HG02852 (cell line): Measurements from ENCODE around the gene RBM44.
A peak's percentile ranks its signal among the peaks of the same experiment; 100 is the strongest.
"Not testable (repeated sequence)": the region's sequence is repeated elsewhere in the genome, so short reads cannot be mapped to it uniquely, and the experiment has no call there.

ENCODE experiments used
- ATAC-seq: cut with Tn5 transposase; IDR thresholded peaks from one replicate; pipeline ENCODE4 v1.9.1; 2021; ENCODE audit warnings: mild to moderate bottlenecking, moderate library complexity; ENCODE audit not compliant: unreplicated experiment

RBM44 gene, protein sequence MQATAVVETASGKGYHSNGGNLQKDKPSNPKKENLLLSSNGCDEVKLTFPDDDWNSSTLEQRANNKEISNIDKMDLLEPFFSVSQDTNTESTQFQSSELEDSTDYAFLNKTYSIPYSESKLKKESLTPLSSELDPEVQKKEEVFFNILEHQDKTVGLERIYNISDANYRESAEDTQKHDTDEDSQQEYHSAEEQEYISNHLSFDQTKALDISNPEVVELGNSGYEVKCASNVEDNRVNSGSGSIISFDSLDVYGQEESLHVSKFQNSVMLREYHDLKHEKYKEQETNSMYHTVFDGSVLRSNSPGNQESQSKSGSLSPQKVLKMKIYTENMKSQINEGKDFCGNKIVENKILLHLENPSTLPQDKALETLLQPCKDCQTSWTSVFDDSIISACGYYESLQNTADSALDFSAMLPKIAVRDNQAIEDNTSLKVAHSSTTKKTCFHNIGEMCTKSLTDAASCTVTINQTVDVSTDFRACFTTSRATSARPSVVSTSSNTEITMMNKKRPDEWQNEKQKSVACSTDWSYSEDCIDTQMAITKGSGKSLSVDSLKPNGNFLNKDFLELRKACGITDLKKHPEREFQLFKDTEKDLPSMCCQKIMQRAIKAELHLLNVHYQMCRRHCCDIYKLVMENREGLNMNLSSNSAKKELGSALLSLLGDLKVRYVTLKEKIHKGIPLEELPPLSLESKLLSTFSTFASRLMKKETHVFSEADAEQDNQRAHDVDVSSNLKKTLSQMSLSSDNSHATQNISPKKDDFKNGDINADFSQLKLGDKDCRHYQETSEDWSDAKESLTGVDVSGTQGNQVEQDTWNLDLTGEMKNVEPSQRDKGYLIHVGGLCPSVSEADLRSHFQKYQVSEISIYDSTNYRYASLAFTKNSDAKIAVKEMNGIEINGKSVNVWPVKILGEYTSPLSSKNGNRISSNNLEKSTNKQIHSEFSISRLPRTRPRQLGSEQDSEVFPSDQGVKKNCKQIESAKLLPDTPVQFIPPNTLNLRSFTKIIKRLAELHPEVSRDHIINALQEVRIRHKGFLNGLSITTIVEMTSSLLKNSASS

DNA sequence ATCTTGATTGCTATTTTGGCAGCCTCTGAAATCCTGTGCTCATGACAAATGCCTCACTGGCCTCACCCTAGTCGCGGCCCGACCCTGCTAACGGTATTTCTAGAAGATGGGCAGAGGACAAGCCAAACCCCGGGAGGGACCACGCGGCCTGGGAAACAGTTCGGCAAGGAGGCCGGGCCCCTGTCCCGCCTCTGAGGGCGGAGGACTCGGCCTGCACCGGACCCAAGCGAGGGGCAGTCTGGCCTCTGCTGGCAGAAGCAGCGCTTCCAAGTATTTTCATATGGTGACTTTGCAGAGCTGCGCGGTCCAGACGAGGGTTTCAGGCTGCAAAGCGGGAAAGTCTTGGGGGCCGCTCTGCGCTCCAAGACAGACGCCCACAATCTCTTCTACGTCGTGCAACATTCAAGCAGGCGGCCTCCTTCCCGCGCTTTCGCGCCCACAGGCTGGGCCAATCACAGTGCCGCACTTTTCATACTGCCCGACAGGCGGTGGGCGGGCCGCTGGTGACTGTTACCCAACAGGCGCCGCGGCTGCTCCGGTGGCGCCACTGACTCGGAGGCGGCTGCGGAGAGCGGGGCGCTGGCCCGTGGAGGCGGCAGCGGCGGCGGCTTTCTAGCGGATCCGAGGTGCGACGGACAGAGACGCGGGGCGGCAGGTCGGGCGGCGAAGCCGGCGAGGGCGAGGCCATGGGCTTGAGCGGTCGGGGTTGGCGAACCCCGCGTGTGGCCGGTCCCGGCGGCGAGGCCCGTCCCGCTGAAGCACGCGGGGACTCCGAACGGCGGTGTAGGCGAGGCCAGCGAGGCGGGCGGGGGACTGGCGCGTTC is at the start of gene RBM44:
TSS of gene RBM44 (plus strand) at position 544 of the 824 bp plus-strand sequence. CDS start 14,831 bp downstream, outside the sequence.
- no peak for ATAC-seq

DNA sequence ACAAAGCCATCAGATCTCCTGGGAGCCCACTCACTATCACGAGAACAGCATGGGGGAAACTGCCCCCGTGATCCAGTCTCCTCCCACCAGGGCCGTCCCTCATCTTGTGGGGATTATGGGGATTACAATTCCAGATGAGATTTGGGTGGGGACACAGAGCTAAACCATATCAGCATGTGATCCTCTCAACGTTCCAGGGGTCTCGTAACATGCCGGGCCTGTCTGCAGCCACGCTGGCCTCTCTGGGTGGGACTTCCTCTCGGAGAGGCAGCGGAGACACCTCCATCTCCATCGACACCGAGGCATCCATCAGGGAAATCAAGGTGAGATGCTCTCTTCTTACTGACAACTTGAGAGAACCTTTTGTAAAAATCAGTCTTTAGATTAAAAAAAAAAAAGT is 49.6 kb upstream of the RBM44 start:
- ATAC-seq: no peak

DNA sequence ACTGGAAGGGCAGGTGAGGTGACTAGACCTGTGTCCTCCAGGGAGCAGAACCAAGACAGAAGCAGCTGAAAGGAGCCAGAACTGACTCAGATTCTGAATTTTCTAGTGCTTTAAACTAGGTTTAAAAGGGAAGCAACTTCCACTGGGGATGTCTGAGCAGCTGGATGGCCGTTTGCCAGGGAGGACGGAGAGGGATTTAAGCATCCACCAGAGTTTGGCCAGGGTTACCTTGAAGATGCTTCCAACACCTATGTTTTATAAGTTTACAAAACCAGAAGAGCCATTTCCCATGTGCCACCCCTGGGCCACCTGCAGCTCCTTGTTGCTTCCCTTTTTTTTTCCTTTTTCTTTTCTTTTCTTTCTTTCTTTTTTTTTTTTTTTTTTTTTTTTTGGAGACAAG is 48.6 kb upstream of the RBM44 start:
- no peak for ATAC-seq

DNA sequence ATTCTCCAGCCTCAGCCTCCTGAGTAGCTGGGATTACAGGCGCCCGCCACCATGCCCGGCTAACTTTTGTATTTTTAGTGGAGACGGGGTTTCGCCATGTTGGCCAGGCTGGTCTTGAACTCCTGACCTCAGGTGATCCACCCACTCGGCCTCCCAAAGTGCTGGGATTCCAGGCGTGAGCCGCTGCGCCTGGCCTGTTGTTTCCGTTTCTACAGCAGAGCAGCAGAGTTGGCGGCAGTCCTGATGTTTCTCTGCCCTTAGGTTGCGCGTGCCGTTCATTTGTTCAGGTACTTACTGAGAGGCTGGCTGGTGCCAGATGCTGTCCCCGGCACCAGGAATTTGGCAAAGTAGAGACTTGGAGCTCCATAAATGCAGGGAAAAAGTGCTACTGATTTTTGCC is 48.1 kb upstream of the RBM44 start:
- not testable (repeated sequence) for ATAC-seq

DNA sequence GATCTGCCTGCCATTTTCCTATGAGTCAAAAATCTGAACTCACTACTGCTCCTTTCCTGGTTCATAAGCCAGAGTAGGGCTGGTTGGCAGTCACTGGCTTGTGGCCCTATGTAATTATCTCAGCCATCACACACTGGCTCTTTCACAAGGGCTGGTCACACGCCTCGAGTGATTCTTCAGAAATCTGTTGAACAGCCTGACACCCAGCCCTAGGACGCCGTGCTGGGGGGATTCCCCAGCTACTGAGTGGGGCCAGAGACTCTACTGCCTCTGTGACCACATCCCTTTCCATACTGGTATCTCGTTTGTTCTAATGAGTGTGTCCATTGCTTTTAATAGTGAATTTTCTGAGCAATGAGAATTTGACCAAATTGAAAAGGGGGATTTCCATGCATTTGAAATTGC is 45.8 kb upstream of the RBM44 start:
- ATAC-seq: peak; percentile 98

DNA sequence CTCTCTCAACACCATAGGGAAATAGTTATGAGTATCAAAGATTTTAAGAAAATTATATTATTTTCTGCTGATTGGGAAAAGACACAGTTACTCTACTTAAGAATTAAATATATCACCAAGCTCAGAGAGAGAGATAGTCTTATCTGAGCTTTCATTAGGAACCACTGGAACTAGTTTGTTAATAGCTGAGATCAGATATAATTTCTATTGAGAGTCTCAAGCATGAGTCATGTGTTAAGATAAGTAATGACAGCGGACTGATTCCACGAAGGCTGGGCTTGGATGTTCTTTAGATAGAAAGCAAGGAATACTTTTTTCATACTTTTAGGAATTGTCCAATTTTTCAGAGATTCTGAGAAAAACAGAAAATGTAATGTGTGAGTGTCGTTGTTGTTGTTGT is 44.4 kb upstream of the RBM44 start:
- no peak for ATAC-seq

DNA sequence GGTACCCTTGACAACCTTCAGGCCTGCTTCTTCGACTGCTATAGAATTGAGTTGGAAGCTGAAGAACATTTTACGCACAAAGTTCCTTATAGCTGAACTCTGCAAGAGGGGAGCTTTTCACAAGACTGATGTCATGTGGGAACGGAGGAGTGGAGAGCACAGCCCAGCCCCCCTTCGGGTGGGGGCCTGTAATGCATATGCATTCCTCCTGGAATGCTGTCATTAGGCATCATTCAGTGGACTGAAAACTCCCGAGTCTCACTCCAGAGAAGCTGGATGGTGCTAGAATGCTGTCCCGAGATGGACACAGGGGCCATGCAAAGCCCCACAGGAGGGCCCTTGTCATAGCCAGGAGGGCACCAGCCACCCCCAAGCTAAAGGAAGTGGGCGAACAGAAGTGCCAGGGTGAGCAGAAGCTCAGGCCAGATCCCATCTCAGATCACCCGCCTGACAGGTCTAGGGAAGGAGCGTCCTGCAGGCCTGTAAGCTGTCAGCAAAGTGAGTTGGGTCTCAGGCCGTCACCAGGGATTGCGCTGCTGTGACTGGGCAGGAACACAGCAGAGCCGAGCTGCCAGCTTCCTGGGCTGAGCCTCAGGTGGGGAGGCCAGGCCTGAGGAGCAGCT is 43.8 kb upstream of the RBM44 start:
- ATAC-seq: no peak

DNA sequence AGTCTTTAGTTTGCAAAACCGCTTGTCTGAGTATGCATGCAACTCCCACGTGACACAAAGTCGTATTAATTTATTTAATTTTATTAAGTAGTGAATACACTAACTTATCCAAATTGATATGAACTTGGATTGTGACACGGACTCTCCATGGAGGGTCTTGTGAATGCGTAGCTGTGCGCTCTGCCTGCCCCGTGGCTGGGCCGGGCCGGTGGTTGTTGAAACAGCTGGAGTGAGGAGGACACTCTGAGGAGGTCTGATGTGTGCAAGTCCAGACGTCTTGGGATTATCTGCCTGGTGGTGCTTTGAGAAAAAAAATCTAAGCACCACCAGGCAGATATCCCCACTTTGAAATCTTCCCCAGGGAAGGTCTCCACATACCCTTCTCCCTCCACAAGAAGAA is 41.0 kb upstream of the RBM44 start:
- ATAC-seq: no peak

DNA sequence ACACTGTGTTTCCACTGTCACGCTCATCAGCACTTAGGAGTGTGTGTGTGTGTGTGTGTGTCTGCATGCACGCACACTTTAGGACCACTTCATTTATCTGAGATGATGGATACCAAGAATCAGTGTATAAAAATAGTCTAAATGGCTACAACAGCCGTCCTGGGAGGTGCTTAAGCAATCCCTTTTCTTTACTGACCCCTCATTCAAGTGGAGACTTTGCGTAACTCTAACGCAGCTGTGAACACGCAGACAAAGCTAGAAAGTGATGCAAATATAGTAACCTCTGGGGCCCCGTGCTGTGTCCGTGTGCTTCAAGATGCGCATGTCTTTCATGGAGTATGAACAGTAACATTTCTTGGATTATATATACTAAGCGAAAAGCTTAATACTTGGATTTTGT is 40.4 kb upstream of the RBM44 start:
- ATAC-seq: no peak

DNA sequence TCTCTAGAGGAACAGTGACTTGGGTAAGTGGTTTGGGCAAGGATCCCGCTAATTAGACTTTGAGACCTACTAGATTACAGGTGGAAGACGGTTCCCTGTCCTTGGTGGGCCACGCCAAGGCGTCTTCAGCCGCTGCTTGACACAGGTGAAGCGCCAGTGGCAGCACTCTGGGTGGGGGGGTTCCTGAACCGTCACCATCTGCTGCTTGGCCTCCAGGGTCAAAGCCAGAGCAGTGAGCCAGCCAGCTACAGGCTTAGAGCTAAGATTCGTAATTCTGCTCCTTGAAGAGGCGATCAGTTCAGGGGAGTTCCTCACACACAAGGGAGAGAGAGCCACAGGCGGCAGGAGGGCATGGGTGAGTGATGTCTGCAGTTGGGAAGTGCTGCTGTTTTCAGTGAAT is 39.4 kb upstream of the RBM44 start:
- no peak for ATAC-seq

DNA sequence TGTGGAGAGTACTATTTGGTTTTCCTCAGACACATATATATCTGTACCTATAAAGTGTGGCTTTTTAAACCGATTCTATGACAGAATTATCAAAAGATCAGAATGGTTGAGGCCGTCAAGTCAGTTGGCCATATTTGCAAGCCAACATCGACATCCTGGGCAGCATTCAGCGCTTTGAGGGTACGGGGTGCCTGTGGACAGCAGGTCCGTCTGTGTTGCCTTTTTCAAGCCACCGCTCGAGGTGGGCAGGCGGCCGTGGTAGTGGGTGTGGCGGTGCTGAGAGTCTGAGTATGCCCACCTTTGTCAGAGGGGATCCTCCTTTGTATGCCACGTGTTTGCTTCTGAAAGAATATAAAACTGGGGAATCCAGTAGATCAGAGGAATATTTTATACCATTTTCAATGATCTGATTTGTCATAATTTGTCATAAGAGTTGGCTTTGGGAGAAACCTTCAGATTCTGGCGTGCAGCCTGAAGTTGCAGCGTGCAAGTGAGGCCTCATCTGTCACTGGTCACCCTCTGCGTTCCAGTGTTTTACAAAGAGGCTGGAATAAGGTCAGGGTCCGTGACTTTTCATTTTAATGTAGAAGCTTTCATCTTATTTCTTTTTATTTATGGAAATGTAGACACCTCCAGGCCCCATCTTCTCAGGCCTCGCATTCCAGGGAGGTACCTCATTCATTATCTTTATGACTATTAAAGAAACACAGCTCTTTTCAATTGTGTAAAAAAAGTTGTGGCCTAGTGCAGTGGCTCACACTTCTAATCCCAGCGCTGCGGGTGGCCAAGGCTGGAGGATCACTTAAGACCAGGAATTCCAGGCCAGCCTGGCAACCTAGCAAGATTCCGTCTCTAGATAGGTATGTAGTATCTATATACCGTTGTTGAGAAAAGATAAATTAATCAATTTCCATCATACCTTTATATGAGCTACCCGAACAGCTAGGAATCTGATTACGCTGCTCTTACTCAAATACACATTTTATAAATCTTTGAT is 37.8 kb upstream of the RBM44 start:
- no peak for ATAC-seq

DNA sequence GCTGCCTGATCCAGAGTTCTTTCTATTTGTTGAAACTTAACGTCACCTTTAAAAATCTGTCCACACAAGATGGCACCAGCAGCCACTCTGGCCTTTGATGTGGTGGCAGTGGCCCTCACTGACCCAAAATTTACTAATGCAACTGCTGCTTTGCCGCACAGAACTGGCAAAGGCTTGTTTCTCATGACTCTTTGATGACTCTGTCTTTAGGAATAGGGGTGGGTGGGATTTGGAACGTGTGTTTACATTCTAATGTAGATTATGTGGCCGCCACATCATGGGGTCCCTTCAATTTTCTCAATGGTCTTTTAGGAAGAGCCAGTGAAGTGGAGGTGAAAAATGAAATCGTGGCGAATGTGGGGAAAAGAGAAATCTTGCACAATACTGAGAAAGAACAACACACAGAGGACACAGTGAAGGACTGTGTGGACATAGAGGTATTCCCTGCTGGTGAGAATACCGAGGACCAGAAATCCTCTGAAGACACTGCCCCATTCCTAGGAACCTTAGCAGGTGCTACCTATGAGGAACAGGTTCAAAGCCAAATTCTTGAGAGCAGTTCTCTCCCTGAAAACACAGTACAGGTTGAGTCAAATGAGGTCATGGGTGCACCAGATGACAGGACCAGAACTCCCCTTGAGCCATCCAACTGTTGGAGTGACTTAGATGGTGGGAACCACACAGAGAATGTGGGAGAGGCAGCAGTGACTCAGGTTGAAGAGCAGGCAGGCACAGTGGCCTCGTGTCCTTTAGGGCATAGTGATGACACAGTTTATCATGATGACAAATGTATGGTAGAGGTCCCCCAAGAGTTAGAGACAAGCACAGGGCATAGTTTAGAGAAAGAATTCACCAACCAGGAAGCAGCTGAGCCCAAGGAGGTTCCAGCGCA is 36.0 kb upstream of the RBM44 start:
- ATAC-seq: not testable (repeated sequence)

DNA sequence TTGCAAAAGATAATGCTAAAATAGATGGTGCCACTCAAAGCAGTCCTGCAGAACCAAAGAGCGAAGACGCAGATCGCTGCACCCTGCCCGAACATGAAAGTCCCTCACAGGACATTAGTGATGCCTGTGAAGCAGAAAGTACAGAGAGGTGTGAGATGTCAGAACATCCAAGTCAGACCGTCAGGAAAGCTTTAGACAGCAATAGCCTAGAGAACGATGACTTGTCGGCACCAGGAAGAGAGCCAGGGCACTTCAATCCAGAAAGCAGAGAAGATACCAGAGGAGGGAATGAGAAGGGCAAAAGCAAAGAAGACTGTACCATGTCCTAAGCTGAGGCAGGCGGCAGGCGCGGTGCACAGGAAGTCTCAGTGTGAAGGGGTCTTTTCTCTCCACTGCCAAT is 34.8 kb upstream of the RBM44 start:
- ATAC-seq: no peak

DNA sequence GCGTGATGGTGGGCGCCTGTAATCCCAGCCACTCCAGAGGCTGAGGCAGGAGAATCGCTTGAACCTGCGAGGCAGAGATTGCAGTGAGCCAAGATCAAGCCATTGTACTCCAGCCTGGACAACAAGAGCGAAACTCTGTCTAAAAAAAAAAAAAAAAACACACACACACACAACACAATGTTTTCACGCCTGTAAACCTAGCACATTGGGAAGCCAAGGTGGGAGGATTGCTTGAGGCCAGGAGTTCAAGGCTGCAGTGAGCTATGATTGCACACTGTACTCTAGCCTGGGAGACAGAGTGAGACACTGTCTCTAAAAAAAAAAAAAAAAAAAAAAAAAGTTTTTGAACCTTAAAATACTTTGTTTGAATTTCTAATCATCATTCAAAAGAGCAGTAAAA is 33.5 kb upstream of the RBM44 start:
- ATAC-seq: not testable (repeated sequence)

DNA sequence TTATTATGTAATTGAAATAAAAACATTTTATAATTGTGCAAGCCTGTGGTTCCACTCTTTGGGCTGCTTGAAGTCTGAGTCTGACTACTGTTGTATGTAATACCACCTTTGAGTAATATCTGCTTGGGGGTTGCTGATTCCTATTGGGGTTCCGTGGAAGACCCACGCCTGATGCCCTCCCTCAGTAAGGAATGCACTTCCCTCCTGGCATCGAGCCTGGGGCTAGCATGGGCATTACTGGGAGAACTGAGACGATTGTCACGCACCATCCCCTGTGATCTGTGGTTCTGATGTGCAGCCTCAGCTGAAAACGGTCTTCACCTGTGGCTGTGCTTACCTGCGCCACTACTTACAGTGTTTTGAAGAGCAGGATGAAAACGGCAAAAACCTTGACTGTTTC is 32.7 kb upstream of the RBM44 start:
- ATAC-seq: no peak

DNA sequence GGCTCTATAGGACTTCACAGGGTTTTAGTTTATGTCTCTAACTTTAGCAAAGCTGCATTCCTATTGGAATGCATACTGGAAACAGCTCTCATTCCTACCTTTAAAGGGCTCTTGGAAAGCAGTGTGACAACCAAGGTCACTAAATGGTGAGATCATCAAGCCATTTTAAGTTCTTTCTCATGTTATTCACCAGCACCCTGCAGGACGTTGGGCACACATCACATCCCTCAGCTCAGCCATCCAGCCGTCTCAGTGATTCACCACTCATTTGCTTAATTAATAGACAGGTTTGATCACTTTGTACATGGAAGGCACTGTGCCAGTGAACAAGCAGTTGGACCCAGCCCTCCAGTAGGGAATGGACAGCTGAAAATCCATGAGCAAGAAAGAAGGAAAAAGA is 32.2 kb upstream of the RBM44 start:
- ATAC-seq: no peak

DNA sequence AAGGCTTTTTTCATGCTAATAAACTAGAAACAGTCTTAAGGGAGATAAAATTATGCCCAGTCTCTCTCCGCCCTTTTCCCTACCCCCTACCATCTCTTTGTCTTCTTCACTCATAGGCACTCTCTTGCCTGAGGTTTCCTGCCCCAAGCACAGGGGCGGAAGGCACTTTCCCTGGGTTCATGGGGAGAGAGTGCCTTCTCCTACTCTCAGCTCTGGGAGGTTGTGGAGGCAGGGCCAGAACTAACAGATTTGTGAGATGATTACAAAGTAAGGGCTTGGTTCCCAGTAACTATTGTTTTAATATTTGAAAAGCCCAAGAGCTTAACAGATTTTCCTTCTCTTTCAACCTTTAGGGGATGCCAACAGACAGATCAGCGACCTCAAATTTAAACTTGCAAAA is 26.1 kb upstream of the RBM44 start:
- no peak for ATAC-seq

DNA sequence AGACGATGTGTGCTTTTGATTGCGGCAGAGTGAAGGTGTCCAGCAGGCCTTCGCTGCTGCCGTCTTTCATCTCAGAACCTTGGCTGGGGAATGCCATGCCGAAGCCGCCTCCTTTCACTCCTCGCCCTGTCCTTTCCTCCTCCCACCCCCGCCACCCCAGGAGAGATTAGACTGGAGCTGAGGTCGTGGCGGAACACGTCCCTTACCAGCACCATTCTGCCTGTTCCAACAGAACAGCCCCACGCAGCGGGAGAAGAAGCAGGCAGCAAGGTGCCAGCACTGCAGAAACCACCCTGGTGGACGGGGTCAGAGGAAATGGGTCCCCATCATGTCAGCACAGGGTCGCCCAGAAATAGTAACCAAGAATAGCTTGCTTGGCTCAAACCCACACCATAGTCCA is 24.8 kb upstream of the RBM44 start:
- no peak for ATAC-seq
